H1 (cell line): ENCODE results near the gene PRMT1. TPM values are rescaled to one million over a fixed set of nuclear protein-coding genes. Genes with fewer than 3 reads are reported as not detected.
A peak's percentile ranks its signal among the peaks of the same experiment; 100 is the strongest.

Source experiments
- CTCF ChIA-PET: fragments of 300-600 bp; sonication (Branson Sonifier 250); formaldehyde crosslinking; loops from one replicate; lab custom pipeline; 2021; ENCODE audit not compliant: partially characterized antibody; lab: Charles Lee
- POLR2A ChIA-PET: fragments of 300-600 bp; sonication (Branson Sonifier 250); formaldehyde crosslinking; loops from one replicate; lab custom pipeline; 2021; ENCODE audit warnings: inconsistent platforms; ENCODE audit not compliant: partially characterized antibody; lab: Charles Lee
- DNase-seq, 2 experiments: peaks; one replicate each; pipeline versions ENCODE4 v3.0.0 to v3.0.0-alpha.2; 2010 to 2022; ENCODE audit warnings: low spot score in 2 of 2, low read depth in 1 of 2, mixed read lengths in 1 of 2
- FAIRE-seq: peaks from 2 replicates; lab custom pipeline; 2011; peaks lifted over from hg19 to GRCh38; lab: Jason Lieb, UNC
- H2AFZ ChIP-seq: 2 replicates; pipeline ENCODE4 v1.8.1; 2012; ENCODE audit warnings: low read length, inconsistent platforms
- H2AK5ac ChIP-seq: 2 replicates; pipeline ENCODE4 v1.6.1; 2013; ENCODE audit warnings: low read depth, low read length
- H2BK120ac ChIP-seq: replicated peaks from 2 replicates; pipeline ENCODE3; 2013; ENCODE audit warnings: low read depth, low read length, inconsistent platforms
- H2BK12ac ChIP-seq: 2 replicates; pipeline ENCODE4 v1.6.1; 2013; ENCODE audit warnings: low read depth, low read length
- H2BK15ac ChIP-seq: 2 replicates; pipeline ENCODE4 v1.6.1; 2013; ENCODE audit warnings: low read length
- H2BK20ac ChIP-seq: 2 replicates; pipeline ENCODE4 v1.6.1; 2013; ENCODE audit warnings: low read length
- H2BK5ac ChIP-seq: 2 replicates; pipeline ENCODE4 v1.6.1; 2013; ENCODE audit warnings: low read depth, low read length
- H3K14ac ChIP-seq: 2 replicates; pipeline ENCODE4 v1.6.1; 2013; ENCODE audit warnings: inconsistent platforms; ENCODE audit not compliant: insufficient read length
- H3K18ac ChIP-seq: 2 replicates; pipeline ENCODE4 v1.6.1; 2013; ENCODE audit warnings: low read length; ENCODE audit errors: extremely low read depth
- H3K23ac ChIP-seq: 2 replicates; pipeline ENCODE4 v1.6.1; 2013; ENCODE audit warnings: inconsistent platforms; ENCODE audit not compliant: insufficient read length
- H3K23me2 ChIP-seq: 2 replicates; pipeline ENCODE4 v1.6.1; 2013; ENCODE audit warnings: low read depth, low read length
- H3K27ac ChIP-seq: 2 replicates; pipeline ENCODE4 v1.6.1; 2011; ENCODE audit warnings: low read depth, low read length, inconsistent platforms
- H3K27me3 ChIP-seq, 4 experiments: replicated peaks in 1 of 4; 1 replicate in 1 of 4; 2 replicates in 3 of 4; pipeline versions ENCODE4 v1.6.1 to v1.8.1; 2011 to 2013; ENCODE audit warnings: low read length in 3 of 4, mild to moderate bottlenecking in 3 of 4, inconsistent platforms in 2 of 4, mixed read lengths in 2 of 4, moderate library complexity in 1 of 4; ENCODE audit not compliant: control insufficient read depth in 3 of 4, insufficient read depth in 3 of 4; ENCODE audit errors: extremely low read depth in 1 of 4
- H3K36me3 ChIP-seq, 4 experiments: 2 replicates each; pipeline versions ENCODE4 v1.6.1 to v1.8.1; 2011 to 2013; ENCODE audit warnings: mild to moderate bottlenecking in 4 of 4, low read length in 3 of 4, moderate library complexity in 2 of 4, control low read depth in 1 of 4, inconsistent platforms in 1 of 4; ENCODE audit not compliant: insufficient read depth in 4 of 4, control insufficient read depth in 2 of 4
- H3K4ac ChIP-seq: replicated peaks from 2 replicates; pipeline ENCODE3; 2013; ENCODE audit warnings: low read length, low read depth, mixed read lengths, inconsistent platforms; ENCODE audit not compliant: insufficient read length
- H3K4me1 ChIP-seq, 4 experiments: replicated peaks in 1 of 4; 1 replicate in 1 of 4; 2 replicates in 3 of 4; pipeline versions ENCODE4 v1.6.1 to v1.8.1; 2011 to 2013; ENCODE audit warnings: low read length in 3 of 4, inconsistent platforms in 2 of 4, mixed read lengths in 1 of 4; ENCODE audit not compliant: insufficient read depth in 4 of 4, control insufficient read depth in 3 of 4
- H3K4me2 ChIP-seq, 2 experiments: 2 replicates each; pipeline versions ENCODE4 v1.6.1 to v1.8.1; 2011 to 2013; ENCODE audit warnings: low read depth in 2 of 2, low read length in 2 of 2, control low read depth in 1 of 2, inconsistent platforms in 1 of 2, mild to moderate bottlenecking in 1 of 2; ENCODE audit not compliant: insufficient read depth in 1 of 2
- H3K4me3 ChIP-seq, 4 experiments: fragments of 200-600, 300-600 bp in 1 of 4; sonication (generic), shearing (Covaris generic), sonication (Bioruptor Twin) in 1 of 4; 2 replicates each; pipeline versions ENCODE4 v1.5.1 to v1.8.1; 2011 to 2016; ENCODE audit warnings: low read length in 4 of 4, low read depth in 3 of 4, control low read depth in 2 of 4, inconsistent platforms in 2 of 4, mild to moderate bottlenecking in 2 of 4, mixed read lengths in 1 of 4, moderate library complexity in 1 of 4; ENCODE audit not compliant: insufficient read depth in 2 of 4; ENCODE audit errors: extremely low read depth in 1 of 4
- H3K56ac ChIP-seq: replicated peaks from 2 replicates; pipeline ENCODE3; 2013; ENCODE audit warnings: low read depth, mild to moderate bottlenecking, mixed read lengths, low read length, inconsistent platforms; ENCODE audit not compliant: insufficient read length
- H3K79me1 ChIP-seq: 2 replicates; pipeline ENCODE4 v1.6.1; 2013; ENCODE audit warnings: low read depth, low read length, control low read depth
- H3K79me2 ChIP-seq, 2 experiments: 2 replicates each; pipeline versions ENCODE4 v1.6.1 to v1.8.1; 2012 to 2013; ENCODE audit warnings: low read length in 2 of 2, mild to moderate bottlenecking in 2 of 2, inconsistent platforms in 1 of 2; ENCODE audit not compliant: insufficient read depth in 2 of 2, control insufficient read depth in 1 of 2
- H3K9ac ChIP-seq, 4 experiments: replicated peaks in 1 of 4; 1 replicate in 1 of 4; 2 replicates in 3 of 4; pipeline versions ENCODE4 v1.6.1 to v1.8.1; 2011 to 2013; ENCODE audit warnings: low read depth in 3 of 4, low read length in 3 of 4, control low read depth in 2 of 4, mild to moderate bottlenecking in 2 of 4, moderate library complexity in 2 of 4, inconsistent platforms in 1 of 4; ENCODE audit errors: extremely low read depth in 1 of 4
- H3K9me3 ChIP-seq, 2 experiments: 2 replicates each; pipeline versions ENCODE4 v1.6.1 to v1.8.1; 2012 to 2013; ENCODE audit warnings: mild to moderate bottlenecking in 2 of 2, moderate library complexity in 2 of 2, control low read depth in 1 of 2, inconsistent platforms in 1 of 2, low read depth in 1 of 2, low read length in 1 of 2, mixed read lengths in 1 of 2; ENCODE audit not compliant: insufficient read depth in 2 of 2
- H4K20me1 ChIP-seq, 2 experiments: replicated peaks in 1 of 2; 2 replicates each; pipeline versions ENCODE3 to v1.8.1; 2011 to 2013; ENCODE audit warnings: inconsistent platforms in 2 of 2, low read length in 2 of 2, mild to moderate bottlenecking in 1 of 2; ENCODE audit not compliant: insufficient read depth in 2 of 2, control insufficient read depth in 1 of 2
- H4K5ac ChIP-seq: 2 replicates; pipeline ENCODE4 v1.6.1; 2013; ENCODE audit warnings: low read length, low read depth, mixed read lengths, inconsistent platforms; ENCODE audit not compliant: insufficient read length
- H4K8ac ChIP-seq: 2 replicates; pipeline ENCODE4 v1.8.0; 2013; ENCODE audit warnings: mild to moderate bottlenecking, moderate library complexity, low read length, inconsistent platforms; ENCODE audit not compliant: insufficient read depth; ENCODE audit errors: extremely low read depth
- H4K91ac ChIP-seq: replicated peaks from 2 replicates; pipeline ENCODE3; 2013; ENCODE audit warnings: low read length, mixed read lengths, inconsistent platforms; ENCODE audit not compliant: insufficient read length
- CBX5 ChIP-seq: fragments of 300-800, 300-1000 bp; sonication (generic); IDR thresholded peaks from 2 replicates; pipeline ENCODE4 v1.7.1; 2016; ENCODE audit warnings: antibody characterized with exemption, low read length, low read depth
- CTBP2 ChIP-seq: IDR thresholded peaks from 2 replicates; pipeline ENCODE4 v1.7.0; 2011; ENCODE audit warnings: borderline replicate concordance, mild to moderate bottlenecking, moderate library complexity, mixed read lengths, low read length; ENCODE audit not compliant: insufficient read depth, insufficient read length
- E2F6 ChIP-seq: IDR thresholded peaks from 2 replicates; pipeline ENCODE4 v1.6.1; 2012; ENCODE audit warnings: inconsistent platforms
- JUND ChIP-seq: IDR thresholded peaks from 2 replicates; pipeline ENCODE4 v1.6.1; 2011; ENCODE audit warnings: mild to moderate bottlenecking, improper control_type of control experiment, low read length
- KDM1A ChIP-seq: fragments of 200-600, 300-600 bp; sonication (generic); IDR thresholded peaks from 2 replicates; pipeline ENCODE4 v1.7.1; 2016; ENCODE audit warnings: mild to moderate bottlenecking, low read length, borderline replicate concordance
- NRF1 ChIP-seq: IDR thresholded peaks from 2 replicates; pipeline ENCODE4 v1.6.1; 2011; ENCODE audit warnings: mild to moderate bottlenecking, low read depth, low read length, improper control_type of control experiment
- POU5F1 ChIP-seq: IDR thresholded peaks from 2 replicates; pipeline ENCODE4 v1.6.1; 2011; ENCODE audit warnings: low read depth, mild to moderate bottlenecking, low read length, moderate library complexity
- SP1 ChIP-seq: IDR thresholded peaks from 2 replicates; pipeline ENCODE4 v1.6.1; 2011; ENCODE audit warnings: low read depth, low read length
- SP2 ChIP-seq: IDR thresholded peaks from 2 replicates; pipeline ENCODE4 v1.6.1; 2012; ENCODE audit warnings: mild to moderate bottlenecking, low read length, inconsistent platforms
- SRF ChIP-seq: IDR thresholded peaks from 2 replicates; pipeline ENCODE4 v1.6.1; 2011; ENCODE audit warnings: mild to moderate bottlenecking, low read depth, low read length, moderate library complexity
- WGBS, 2 experiments: shearing (Covaris generic) in 1 of 2; methylation state at CpG; one replicate each; pipeline versions ENCODE4 v1.1.6 to v1.1.7; 2013 to 2015; ENCODE audit warnings: low lambda C conversion rate in 2 of 2, mixed read lengths in 2 of 2, inconsistent platforms in 1 of 2, low coverage in 1 of 2, missing lambda C conversion rate in 1 of 2; ENCODE audit not compliant: insufficient replicate concordance in 2 of 2, insufficient coverage in 1 of 2, insufficient read length in 1 of 2; ENCODE audit errors: extremely low coverage in 1 of 2, missing lambda C conversion rate in 1 of 2; 5-methylcytosine and 5-hydroxymethylcytosine counted together
- polyA plus RNA-seq, 7 experiments: library from polyadenylated mRNA; depleted of rRNA in 3 of 7; stranded (reverse) in 5 of 7; unstranded in 2 of 7; fragments of >200 nt in 5 of 7; fragments of 200-250 nt in 2 of 7; gene quantifications; 1 replicate in 5 of 7; 2 replicates in 1 of 7; 4 replicates in 1 of 7; pipeline versions ENCODE4 v1.2.1 to v1.2.3, GENCODE V29; 2011 to 2013; ENCODE audit warnings: missing spikeins in 2 of 7, mixed read lengths in 2 of 7
- total RNA-seq: library from RNA; stranded (reverse); fragmentation: NEBNext Ultra II Directional; extraction: Animal tissue kit (Norgen Biotek cat#: 25700); gene quantifications from 2 replicates; pipeline ENCODE4 v1.2.1, GENCODE V29; 2021

Gene PRMT1
- total and polyA plus RNA-seq, 2 of the 8 experiments (the other 6 are each of a cell fraction or from before 2014, with no cell fraction given): 561 to 1,215 TPM

DNA sequence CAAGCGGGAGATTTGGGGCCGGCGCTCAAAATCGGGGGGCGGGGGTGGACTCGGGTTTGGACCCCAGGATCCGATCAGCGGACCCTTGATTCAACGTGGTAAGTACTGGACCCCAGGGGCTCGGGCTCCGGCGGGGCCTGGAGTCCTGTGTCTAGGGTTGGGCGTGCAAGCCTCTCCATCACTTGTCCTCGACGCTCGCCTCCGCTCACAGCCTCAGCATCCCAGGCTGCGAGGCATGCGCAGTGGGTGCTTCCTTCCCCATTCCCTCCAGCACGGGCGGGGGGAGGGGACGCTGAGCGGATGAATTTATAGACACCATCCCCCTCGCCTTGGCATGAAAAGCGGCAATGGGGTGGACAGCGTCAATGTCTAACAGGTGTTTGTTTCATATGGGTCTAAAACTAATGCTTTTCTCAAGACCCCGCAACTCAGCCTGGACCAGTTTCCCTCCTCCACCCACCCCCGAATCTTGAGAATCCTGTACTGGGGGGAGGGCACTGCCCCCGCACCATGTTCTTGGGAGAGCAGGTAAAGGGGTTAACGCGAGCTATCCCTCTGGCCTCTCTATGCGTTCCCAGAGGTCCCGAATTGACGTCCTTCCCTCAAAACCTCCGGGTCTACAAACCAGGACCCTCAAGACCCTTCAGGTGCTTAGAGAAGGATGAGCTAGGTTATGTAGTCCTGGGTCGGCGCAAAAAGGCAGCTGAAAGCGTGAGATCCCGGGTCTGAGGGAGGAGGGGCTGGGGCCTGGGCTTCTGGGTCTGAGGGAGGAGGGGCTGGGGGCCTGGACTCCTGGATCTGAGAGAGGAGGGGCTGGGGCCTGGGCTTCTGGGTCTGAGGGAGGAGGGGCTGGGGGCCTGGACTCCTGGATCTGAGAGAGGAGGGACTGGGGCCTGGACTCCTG, 14.4 kb downstream of the PRMT1 start:
- Histone ChIP-seq H2BK15ac (peak overlapping the region; percentile 92; the same call in 1 of the 2 replicates), H3K4ac (peak overlapping the region; percentile 86), H4K20me1 (peaks cover 0 to 16% of the 10 kb centered on the region in 2 experiments), H2AFZ (peak overlapping the region; percentile 28; the same call in 1 of the 2 replicates), H3K23me2 (peaks cover 20% of the 10 kb centered on the region), H3K9me3 (no peaks in the 10 kb centered on the region), H2BK12ac (no peak overlapping the region), H4K5ac (peak overlapping the region; percentile 87), H3K79me1 (no peaks in the 10 kb centered on the region), H2AK5ac (no peak overlapping the region), H3K4me3 (peak overlapping the region; percentile 88 to 94 (median 92)), H3K79me2 (peaks cover 0 to 9% of the 10 kb centered on the region in 2 experiments; a peak in 1 of 4 replicates), H3K4me2 (peak overlapping the region; percentile 93 to 99), H3K27ac (no peak overlapping the region), H2BK20ac (no peak overlapping the region), H2BK5ac (peak overlapping the region; percentile 44; the same call in 1 of the 2 replicates), H2BK120ac (no peak overlapping the region), H3K14ac (no peak overlapping the region), H3K18ac (peak overlapping the region; percentile 91), H4K8ac (no peak overlapping the region), H3K56ac (peak overlapping the region; percentile 14), H3K4me1 (peaks cover 0 to 25% (median 13%) of the 10 kb centered on the region in 4 experiments; a peak in 6 of 7 replicates), H4K91ac (peak overlapping the region; percentile 15), H3K9ac (peak overlapping the region in 3 of 4 experiments; percentile 0 to 32 (median 2); a peak in 4 of 7 replicates), H3K27me3 (no peaks in the 10 kb centered on the region), H3K23ac (no peak overlapping the region), H3K36me3 (peaks cover 3 to 22% (median 7%) of the 10 kb centered on the region in 4 experiments; a peak in 6 of 8 replicates)
- FAIRE-seq (no peak), DNase-seq (peak in 1 of 2 experiments; percentile 84)
- ChIA-PET POLR2A (interaction anchor here (0.6 to 12.2 kb wide), 30 partner anchors 8 to 496 kb away, joined by 3 to 168 read pairs (median 4); partner anchors contain the start of genes AKT1S1, AP2A1, BCL2L12 and IRF3), CTCF (interaction anchor here (1.2 to 3.4 kb wide), 7 partner anchors 11 to 114 kb away, joined by 4 to 11 read pairs (median 5); no protein-coding TSS in a partner anchor)
- 3% methylated on average over 37 of the region's 39 CpGs; no CpG with 5 or more reads in 1 of the 2 experiments for WGBS, 2 experiments
- TF ChIP-seq JUND: no peak
- no peak for TF ChIP-seq SRF
- TF ChIP-seq CBX5: no peak
- TF ChIP-seq KDM1A: peak; percentile 72; the same call in 1 of the 2 replicates
- TF ChIP-seq NRF1: peak; percentile 71
- TF ChIP-seq SP1: 0 out of 2 replicates have a peak, but pooled peaks have one; percentile 4
- no peak for TF ChIP-seq POU5F1
- TF ChIP-seq E2F6: peak; percentile 65
- no peak for TF ChIP-seq SP2
- TF ChIP-seq CTBP2: no peak
